HepG2 (cell line): ENCODE measurements around the gene SOBP. TPM values are rescaled to one million over a fixed set of nuclear protein-coding genes. Genes with fewer than 3 reads are reported as not detected.

ENCODE experiments used
- ARNTL ChIP-seq: sonication (generic); formaldehyde crosslinking; IDR thresholded peaks from 2 replicates; pipeline ENCODE4 v1.4.0; 2020; ENCODE audit warnings: mild to moderate bottlenecking, missing genetic modification reagents
- ATM ChIP-seq: fragments of 450-650 bp; IDR thresholded peaks from 2 replicates; pipeline ENCODE4 v1.7.1; 2017; ENCODE audit warnings: mild to moderate bottlenecking, borderline replicate concordance
- BHLHE40 ChIP-seq: IDR thresholded peaks from 2 replicates; pipeline ENCODE4 v1.6.1; 2011; ENCODE audit warnings: low read length, improper control_type of control experiment
- CREM ChIP-seq, 2 experiments: sonication (generic) in 1 of 2; formaldehyde crosslinking in 1 of 2; IDR thresholded peaks; 2 replicates each; pipeline versions ENCODE4 v1.4.0 to v1.6.1; 2016 to 2020; ENCODE audit warnings: antibody characterized with exemption in 1 of 2, mild to moderate bottlenecking in 1 of 2, missing genetic modification reagents in 1 of 2
- DMAP1 ChIP-seq: IDR thresholded peaks from 2 replicates; pipeline ENCODE4 v1.6.1; 2016
- EHMT2 ChIP-seq: fragments of 200-600 bp; sonication (generic); IDR thresholded peaks from 2 replicates; pipeline ENCODE4 v1.7.0; 2017; ENCODE audit warnings: antibody characterized with exemption, low read depth, low read length, borderline replicate concordance
- HNF4A ChIP-seq: sonication (generic); formaldehyde crosslinking; IDR thresholded peaks from 2 replicates; pipeline ENCODE4 v1.4.0; 2020; ENCODE audit warnings: missing genetic modification reagents
- KAT2B ChIP-seq: fragments of 150-350 bp; IDR thresholded peaks from 2 replicates; pipeline ENCODE4 v1.6.1; 2014; ENCODE audit warnings: low read depth, low read length, borderline replicate concordance
- KLF6 ChIP-seq: IDR thresholded peaks from 2 replicates; pipeline ENCODE4 v1.8.0; 2016; ENCODE audit warnings: missing biosample characterization, missing genetic modification reagents
- MAFK ChIP-seq, 2 experiments: IDR thresholded peaks in 1 of 2; conservative IDR thresholded peaks in 1 of 2; 2 replicates each; pipeline ENCODE4 v1.6.1; 2011; ENCODE audit warnings: improper control_type of control experiment in 2 of 2, low read length in 2 of 2
- MATR3 ChIP-seq: sonication (generic); formaldehyde crosslinking; IDR thresholded peaks from 2 replicates; pipeline ENCODE4 v1.4.0; 2020; ENCODE audit warnings: missing genetic modification reagents
- MEF2D ChIP-seq: sonication (generic); formaldehyde crosslinking; IDR thresholded peaks from 2 replicates; pipeline ENCODE4 v1.5.1; 2020; ENCODE audit warnings: mild to moderate bottlenecking, missing genetic modification reagents
- NPAS2 ChIP-seq: sonication (generic); formaldehyde crosslinking; IDR thresholded peaks from 2 replicates; pipeline ENCODE4 v1.8.0; 2022; ENCODE audit warnings: mild to moderate bottlenecking, missing genetic modification reagents, borderline replicate concordance
- PHF8 ChIP-seq: sonication (generic); formaldehyde crosslinking; IDR thresholded peaks from 2 replicates; pipeline ENCODE4 v1.5.0; 2020; ENCODE audit warnings: missing genetic modification reagents
- POLR2AphosphoS5 ChIP-seq: IDR thresholded peaks from 2 replicates; pipeline ENCODE4 v1.6.1; 2012; ENCODE audit warnings: low read depth, low read length
- RELA ChIP-seq: sonication (generic); formaldehyde crosslinking; IDR thresholded peaks from 2 replicates; pipeline ENCODE4 v1.4.0; 2020; ENCODE audit warnings: missing genetic modification reagents
- TAF1 ChIP-seq: sonication (generic); formaldehyde crosslinking; IDR thresholded peaks from 2 replicates; pipeline ENCODE4 v1.4.0; 2020; ENCODE audit warnings: missing genetic modification reagents
- TFE3 ChIP-seq: IDR thresholded peaks from 2 replicates; pipeline ENCODE4 v1.6.1; 2016
- ZIK1 ChIP-seq: sonication (generic); formaldehyde crosslinking; IDR thresholded peaks from 2 replicates; pipeline ENCODE4 v1.5.0; 2020; ENCODE audit warnings: mild to moderate bottlenecking, low read depth, missing genetic modification reagents, borderline replicate concordance
- ZMYM3 ChIP-seq: sonication (generic); formaldehyde crosslinking; IDR thresholded peaks from 2 replicates; pipeline ENCODE4 v1.5.1; 2020; ENCODE audit warnings: mild to moderate bottlenecking, missing genetic modification reagents
- ZNF138 ChIP-seq: sonication (generic); formaldehyde crosslinking; IDR thresholded peaks from 2 replicates; pipeline ENCODE4 v1.5.0; 2020; ENCODE audit warnings: mild to moderate bottlenecking, low read depth, missing genetic modification reagents
- ZNF224 ChIP-seq: sonication (generic); formaldehyde crosslinking; IDR thresholded peaks from 2 replicates; pipeline ENCODE4 v1.5.0; 2020; ENCODE audit warnings: mild to moderate bottlenecking, missing genetic modification reagents
- ZNF296 ChIP-seq: sonication (generic); formaldehyde crosslinking; conservative IDR thresholded peaks from 2 replicates; pipeline ENCODE4 v1.5.0; 2020; ENCODE audit warnings: mild to moderate bottlenecking, missing genetic modification reagents
- ZNF431 ChIP-seq: sonication (generic); formaldehyde crosslinking; IDR thresholded peaks from 2 replicates; pipeline ENCODE4 v1.9.0; 2022; ENCODE audit warnings: missing genetic modification reagents, low read depth, mild to moderate bottlenecking, borderline replicate concordance
- ZNF513 ChIP-seq: sonication (generic); formaldehyde crosslinking; conservative IDR thresholded peaks from 2 replicates; pipeline ENCODE4 v1.5.0; 2020; ENCODE audit warnings: missing genetic modification reagents
- ZNF878 ChIP-seq: sonication (generic); formaldehyde crosslinking; IDR thresholded peaks from 2 replicates; pipeline ENCODE4 v1.8.1; 2023; ENCODE audit warnings: mild to moderate bottlenecking, missing genetic modification reagents, moderate library complexity
- ZSCAN25 ChIP-seq: sonication (generic); formaldehyde crosslinking; IDR thresholded peaks from 2 replicates; pipeline ENCODE4 v1.8.0; 2022; ENCODE audit warnings: mild to moderate bottlenecking, missing genetic modification reagents
- polyA plus RNA-seq, 8 experiments: library from polyadenylated mRNA; depleted of rRNA in 3 of 8; stranded (reverse) in 7 of 8; unstranded in 1 of 8; fragments of >200 nt; fragmentation: Illumina TruSeq in 4 of 8; extraction: Trizol in 4 of 8; gene quantifications; 2 replicates each; pipeline versions ENCODE4 v1.2.1 to v1.2.3, GENCODE V29; 2011 to 2016; ENCODE audit warnings: low read depth in 4 of 8, missing spikeins in 1 of 8, mixed read lengths in 1 of 8; ENCODE audit not compliant: insufficient read depth in 1 of 8
- total RNA-seq, 5 experiments: library from RNA; depleted of rRNA; stranded (reverse); fragments of >200 nt; fragmentation: Illumina TruSeq; extraction: Trizol; gene quantifications; 2 replicates each; pipeline ENCODE4 v1.2.3, GENCODE V29; 2016; ENCODE audit warnings: low read depth in 1 of 5
- TF ChIP-seq, protein P1 (sequence below): fragments of 450-650 bp; IDR thresholded peaks from 2 replicates; pipeline ENCODE4 v1.6.1; 2016
- TF ChIP-seq, protein P2 (sequence below): IDR thresholded peaks from 2 replicates; pipeline ENCODE4 v1.6.1; 2016

The SOBP gene
- total and polyA plus RNA-seq, 2 of the 13 experiments (the other 11 are each of a cell fraction or from before 2014, with no cell fraction given), result 1.5 to 6.9 TPM

GRCh38 chr6:107539409-107539808 is 49.5 kb downstream of the SOBP start (continued):
- no peak for TF ChIP-seq ZNF513 (CRISPR knock-in tag)
- no peak for TF ChIP-seq ZSCAN25 (CRISPR knock-in tag)
- peak; percentile 49; the same call in 1 of the 2 replicates for TF ChIP-seq TAF1
- TF ChIP-seq EHMT2, result no peak
- TF ChIP-seq ZNF431 (CRISPR knock-in tag), result no peak
- peak; percentile 87 for TF ChIP-seq DMAP1 (CRISPR knock-in tag)
- peak; percentile 59; the same call in 1 of the 2 replicates for TF ChIP-seq KAT2B
- no peak for TF ChIP-seq ZNF138
- peak; percentile 82 for TF ChIP-seq KLF6 (CRISPR knock-in tag)
- TF ChIP-seq ARNTL (CRISPR knock-in tag), result 0 out of 2 replicates have a peak, but pooled peaks have one; percentile 65
- 0 out of 2 replicates have a peak, but pooled peaks have one; percentile 26 for TF ChIP-seq POLR2AphosphoS5
- TF ChIP-seq RELA, result no peak
- TF ChIP-seq, protein P1, sequence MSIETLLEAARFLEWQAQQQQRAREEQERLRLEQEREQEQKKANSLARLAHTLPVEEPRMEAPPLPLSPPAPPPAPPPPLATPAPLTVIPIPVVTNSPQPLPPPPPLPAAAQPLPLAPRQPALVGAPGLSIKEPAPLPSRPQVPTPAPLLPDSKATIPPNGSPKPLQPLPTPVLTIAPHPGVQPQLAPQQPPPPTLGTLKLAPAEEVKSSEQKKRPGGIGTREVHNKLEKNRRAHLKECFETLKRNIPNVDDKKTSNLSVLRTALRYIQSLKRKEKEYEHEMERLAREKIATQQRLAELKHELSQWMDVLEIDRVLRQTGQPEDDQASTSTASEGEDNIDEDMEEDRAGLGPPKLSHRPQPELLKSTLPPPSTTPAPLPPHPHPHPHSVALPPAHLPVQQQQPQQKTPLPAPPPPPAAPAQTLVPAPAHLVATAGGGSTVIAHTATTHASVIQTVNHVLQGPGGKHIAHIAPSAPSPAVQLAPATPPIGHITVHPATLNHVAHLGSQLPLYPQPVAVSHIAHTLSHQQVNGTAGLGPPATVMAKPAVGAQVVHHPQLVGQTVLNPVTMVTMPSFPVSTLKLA, result peak; percentile 21; the same call in 1 of the 2 replicates
- TF ChIP-seq MATR3, result no peak
- no peak; the same call in 1 of the 2 replicates for TF ChIP-seq ZNF878
- TF ChIP-seq ZMYM3 (CRISPR knock-in tag), result peak; percentile 40; the same call in 1 of the 2 replicates
- TF ChIP-seq ZNF224, result no peak
- no peak; the same call in 1 of the 2 replicates for TF ChIP-seq ZIK1
- TF ChIP-seq ZNF296 (CRISPR knock-in tag), result no peak
- TF ChIP-seq NPAS2, result no peak
- TF ChIP-seq HNF4A (CRISPR knock-in tag), result peak; percentile 99
- TF ChIP-seq ATM, result no peak
- no peak for TF ChIP-seq PHF8 (CRISPR knock-in tag)
- TF ChIP-seq TFE3 (CRISPR knock-in tag), result peak; percentile 81; the same call in 1 of the 2 replicates
- TF ChIP-seq, protein P2, sequence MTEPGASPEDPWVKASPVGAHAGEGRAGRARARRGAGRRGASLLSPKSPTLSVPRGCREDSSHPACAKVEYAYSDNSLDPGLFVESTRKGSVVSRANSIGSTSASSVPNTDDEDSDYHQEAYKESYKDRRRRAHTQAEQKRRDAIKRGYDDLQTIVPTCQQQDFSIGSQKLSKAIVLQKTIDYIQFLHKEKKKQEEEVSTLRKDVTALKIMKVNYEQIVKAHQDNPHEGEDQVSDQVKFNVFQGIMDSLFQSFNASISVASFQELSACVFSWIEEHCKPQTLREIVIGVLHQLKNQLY, result peak; percentile 74
- peak; percentile 72 for TF ChIP-seq BHLHE40
- peak; percentile 86 for TF ChIP-seq CREM (IDR thresholded peaks at IDR 0.05)
- no peak for TF ChIP-seq CREM (CRISPR knock-in tag; IDR thresholded peaks at IDR 0.05)
- TF ChIP-seq MAFK (conservative IDR thresholded peaks at IDR 0.05 in 1 of 2, IDR thresholded peaks at IDR 0.05 in 1 of 2; ENCODE audit: low read length in 2 of 2), result peak; percentile 58 to 59
- peak; percentile 71; the same call in 1 of the 2 replicates for TF ChIP-seq MEF2D
